HG03139 (cell line): ENCODE measurements around the gene TSC22D2.
"Not testable (repeated sequence)": the region's sequence is repeated elsewhere in the genome, so short reads cannot be mapped to it uniquely, and the experiment has no call there.

Source experiments
- ATAC-seq: cut with Tn5 transposase; IDR thresholded peaks from one replicate; pipeline ENCODE4 v1.9.1; 2021; ENCODE audit not compliant: unreplicated experiment

The TSC22D2 gene

GRCh38 chr3:150446470-150446977 lies 38.4 kb downstream of the TSC22D2 start:
- no peak for ATAC-seq

GRCh38 chr3:150447084-150447483 lies 39.0 kb downstream of the TSC22D2 start:
- no peak for ATAC-seq

- ATAC-seq = no peak
These were observed 39.8 kb downstream of the TSC22D2 start for GRCh38 chr3:150447631-150448465.

- ATAC-seq = no peak
These were observed 41.1 kb downstream of the TSC22D2 start for GRCh38 chr3:150449169-150449721.

GRCh38 chr3:150450916-150451315 lies 42.8 kb downstream of the TSC22D2 start:
- ATAC-seq = no peak

- no peak for ATAC-seq
These were observed 43.4 kb downstream of the TSC22D2 start for GRCh38 chr3:150451329-150452048.

GRCh38 chr3:150453353-150453752 lies 45.3 kb downstream of the TSC22D2 start:
- ATAC-seq = no peak

- no peak for ATAC-seq
These were observed 46.0 kb downstream of the TSC22D2 start for GRCh38 chr3:150454085-150454484.

- ATAC-seq = no peak
These were observed 46.5 kb downstream of the TSC22D2 start for GRCh38 chr3:150454622-150455021.

GRCh38 chr3:150455341-150455740 lies 47.2 kb downstream of the TSC22D2 start:
- ATAC-seq = no peak

- no peak for ATAC-seq
These were observed 49.9 kb downstream of the TSC22D2 start for GRCh38 chr3:150458001-150458400.

GRCh38 chr3:150460484-150460883 lies 52.4 kb downstream of the TSC22D2 start:
- ATAC-seq = no peak

GRCh38 chr3:150461399-150461798 lies 53.3 kb downstream of the TSC22D2 start:
- no peak for ATAC-seq

- ATAC-seq = no peak
These were observed 54.0 kb downstream of the TSC22D2 start for GRCh38 chr3:150462108-150462507.

- no peak for ATAC-seq
These were observed 56.6 kb downstream of the TSC22D2 start for GRCh38 chr3:150464684-150465083.

GRCh38 chr3:150467381-150467780 lies 59.3 kb downstream of the TSC22D2 start:
- ATAC-seq = no peak

- ATAC-seq = no peak
These were observed 61.2 kb downstream of the TSC22D2 start for GRCh38 chr3:150469031-150469930.

GRCh38 chr3:150469931-150470740 lies 62.0 kb downstream of the TSC22D2 start:
- ATAC-seq = no peak

- no peak for ATAC-seq
These were observed 64.3 kb downstream of the TSC22D2 start for GRCh38 chr3:150472421-150472820.

- ATAC-seq = not testable (repeated sequence)
These were observed 65.1 kb downstream of the TSC22D2 start for GRCh38 chr3:150473161-150473560.
